GM21381 (cell line): ENCODE measurements around the gene F2RL2.
A peak's percentile ranks its signal among the peaks of the same experiment; 100 is the strongest.

Source experiments
- ATAC-seq: cut with Tn5 transposase; IDR thresholded peaks from one replicate; pipeline ENCODE4 v1.9.1; 2021; ENCODE audit warnings: mild to moderate bottlenecking, moderate library complexity; ENCODE audit not compliant: unreplicated experiment

Gene F2RL2

GRCh38 chr5:76590027-76590426, 33.2 kb downstream of the F2RL2 start:
- peak; percentile 97 for ATAC-seq

DNA sequence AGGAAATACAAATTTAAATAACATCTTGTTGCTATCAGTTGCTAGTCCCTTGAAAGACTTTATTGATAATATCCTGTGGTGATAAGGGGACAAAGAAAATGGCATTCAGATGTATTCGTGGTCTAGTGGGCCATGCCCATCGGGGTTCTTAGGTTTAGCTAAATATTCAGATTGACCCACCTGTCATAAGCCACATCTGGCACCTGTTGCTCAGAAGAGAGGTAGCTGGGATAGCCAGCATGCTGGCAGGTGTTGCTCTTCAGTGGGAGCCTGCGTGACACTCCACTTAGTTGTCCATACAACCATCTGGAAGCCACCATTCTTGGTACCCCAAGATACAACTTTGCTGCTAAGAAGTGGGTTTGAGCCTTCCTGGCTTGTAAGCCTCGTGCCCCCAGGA, 36.7 kb downstream of the F2RL2 start:
- ATAC-seq: no peak

DNA sequence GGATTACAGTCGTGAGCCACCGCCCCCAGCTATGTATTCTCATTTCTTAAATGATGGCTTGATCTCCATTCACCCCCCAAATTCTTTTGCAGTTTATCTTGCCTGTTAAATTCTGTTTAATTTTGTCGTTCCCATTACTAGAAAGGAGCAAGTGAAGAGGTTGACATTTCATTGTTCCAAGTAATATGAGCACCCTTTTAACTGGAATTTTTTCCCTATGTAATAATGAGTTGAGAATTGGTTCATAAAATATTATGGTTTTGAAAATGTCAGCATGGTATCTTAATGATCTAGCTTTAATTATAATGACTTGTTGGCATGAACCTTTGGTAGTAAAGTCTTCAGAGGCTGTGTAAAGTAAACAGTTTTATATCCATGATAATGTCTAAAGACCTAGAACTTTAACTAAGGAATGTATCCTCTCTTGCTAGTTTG, 37.4 kb downstream of the F2RL2 start:
- ATAC-seq: no peak

DNA sequence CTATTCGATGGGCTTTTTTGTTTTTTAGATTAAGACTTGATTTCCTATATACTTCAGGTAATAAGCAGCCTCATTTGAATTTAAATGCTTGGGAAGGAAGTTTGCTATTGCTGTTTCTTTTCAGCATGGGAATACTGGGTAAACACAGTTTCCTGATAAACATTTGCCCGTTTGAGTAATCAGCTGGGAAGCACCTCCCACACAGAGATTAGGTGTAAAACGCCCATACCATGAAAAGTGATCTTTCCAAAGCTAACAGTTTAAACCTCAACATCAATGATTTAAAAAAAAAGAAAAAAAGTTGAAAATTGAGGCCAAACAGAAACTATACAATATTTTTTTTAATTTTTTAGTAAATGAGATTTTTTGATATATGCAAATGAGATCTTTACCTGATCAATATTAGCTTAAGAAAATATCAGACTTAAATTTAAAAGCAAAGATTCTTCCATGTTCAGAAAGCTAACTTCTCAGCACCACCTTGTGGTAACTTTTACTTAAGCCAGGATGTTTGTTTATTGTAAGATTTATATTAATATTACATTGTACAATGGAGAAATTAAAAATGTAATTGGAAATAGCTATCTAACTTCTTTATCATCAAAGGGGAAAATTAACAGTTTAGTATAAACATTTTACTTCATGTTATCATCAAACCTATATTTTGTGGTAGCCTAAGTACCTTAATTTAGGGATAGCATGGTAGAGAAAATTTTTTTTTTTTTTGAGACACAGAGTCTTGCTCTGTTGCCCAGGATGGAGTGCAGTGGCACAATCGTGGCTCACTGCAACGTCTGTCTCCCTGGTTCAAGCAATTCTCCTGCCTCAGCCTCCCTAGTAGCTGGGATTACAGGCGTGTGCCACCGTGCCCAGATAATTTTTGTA, 39.8 kb downstream of the F2RL2 start:
- ATAC-seq: no peak

GRCh38 chr5:76582230-76583162, 40.7 kb downstream of the F2RL2 start:
- peak; percentile 88 for ATAC-seq

GRCh38 chr5:76580981-76581380, 42.2 kb downstream of the F2RL2 start:
- no peak for ATAC-seq

DNA sequence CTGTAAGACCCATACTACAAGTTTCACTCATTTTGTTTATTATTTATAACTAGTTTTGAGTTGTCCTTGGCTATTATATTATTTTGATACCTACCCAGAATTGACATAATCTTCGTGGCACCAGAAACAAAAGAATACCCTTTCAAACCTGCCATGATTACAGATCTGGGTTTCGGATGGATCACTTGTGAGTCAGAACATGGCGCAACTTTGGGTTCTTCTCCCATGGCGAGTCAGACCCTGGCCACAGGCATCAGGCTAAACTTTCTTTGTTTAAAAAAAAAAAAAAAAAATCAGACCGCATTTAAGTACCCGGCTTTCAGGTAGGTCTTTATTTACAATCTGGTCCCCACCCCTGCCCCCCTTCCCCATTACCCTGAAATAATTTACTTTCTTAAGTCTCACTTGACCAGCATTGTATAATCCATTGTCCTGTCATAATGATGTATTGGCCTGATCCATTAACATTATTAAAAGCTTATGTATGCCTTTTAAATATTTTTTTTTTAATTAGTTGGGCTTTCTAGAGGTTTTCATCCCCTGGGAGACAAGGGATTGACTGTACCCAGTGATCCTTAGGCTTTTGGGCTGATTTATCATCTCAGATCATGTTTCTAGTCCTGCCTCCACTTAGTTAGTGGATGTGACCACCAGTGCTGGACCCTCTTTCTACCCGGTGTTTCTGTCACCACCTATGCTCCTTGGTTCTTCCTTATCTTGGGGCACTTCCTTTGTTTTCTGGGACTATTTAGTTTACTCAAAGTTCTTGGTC, 43.9 kb downstream of the F2RL2 start:
- ATAC-seq: no peak

- ATAC-seq: no peak
These were observed 46.2 kb downstream of the F2RL2 start for GRCh38 chr5:76576996-76577395.

GRCh38 chr5:76576450-76576849, 46.8 kb downstream of the F2RL2 start:
- ATAC-seq: no peak

- ATAC-seq: no peak
These were observed 51.6 kb downstream of the F2RL2 start for GRCh38 chr5:76571559-76571958.

- no peak for ATAC-seq
These were observed 53.0 kb downstream of the F2RL2 start for GRCh38 chr5:76570153-76570552.
